ENCODE measurements around the gene DENND1A.

The DENND1A gene

GRCh38 chr9:123967323-123967722, 37.4 kb upstream of the DENND1A start:
- H3K79me1 ChIP-seq (replicated peaks; ENCODE audit: low read length, poor library complexity, severe bottlenecking) = no peaks in the 10 kb centered on the region
- H3K18ac ChIP-seq (ENCODE audit: low read depth in 1 of 2, low read length in 2 of 2) = no peak overlapping the region
- no peak overlapping the region for H3K4ac ChIP-seq (ENCODE audit: low read depth in 1 of 2, low read length in 2 of 2)
- peak overlapping the region in 1 of 2 experiments; percentile 11 for H3K14ac ChIP-seq (ENCODE audit: low read length in 2 of 2)
- no peak overlapping the region for H3K23ac ChIP-seq (ENCODE audit: low read length in 2 of 2)
- no peak overlapping the region for H2BK120ac ChIP-seq (ENCODE audit: low read depth, low read length)
- H3K4me2 ChIP-seq (ENCODE audit: low read length, poor library complexity, severe bottlenecking) = no peak overlapping the region
- no peak overlapping the region for H2BK15ac ChIP-seq (ENCODE audit: low read depth, poor library complexity, severe bottlenecking)
- no peaks in the 10 kb centered on the region for H3K4me1 ChIP-seq (ENCODE audit: control insufficient read depth, insufficient read depth, low read depth, low read length)
- H4K8ac ChIP-seq (ENCODE audit: low read length) = no peak overlapping the region
- no peak overlapping the region for H3K27ac ChIP-seq (ENCODE audit: low read length, poor library complexity, severe bottlenecking)
- no peak overlapping the region for H2BK12ac ChIP-seq (ENCODE audit: low read length in 2 of 2)
- H3K4me3 ChIP-seq (ENCODE audit: insufficient read depth in 1 of 2, low read depth in 1 of 2, low read length in 2 of 2) = no peak overlapping the region
- H3K36me3 ChIP-seq (ENCODE audit: control insufficient read depth in 1 of 2, insufficient read depth in 2 of 2, low read depth in 1 of 2, low read length in 2 of 2) = no peaks in the 10 kb centered on the region
- H2AK5ac ChIP-seq (ENCODE audit: low read length, severe bottlenecking) = no peak overlapping the region
- H4K91ac ChIP-seq (ENCODE audit: low read length) = no peak overlapping the region
- peaks cover 32 to 69% of the 10 kb centered on the region in 2 experiments for H3K27me3 ChIP-seq (ENCODE audit: control insufficient read depth in 1 of 2, insufficient read depth in 1 of 2, low read length in 2 of 2)
- H3K9ac ChIP-seq (ENCODE audit: low read length) = no peak overlapping the region
- no peak overlapping the region for H2AFZ ChIP-seq (ENCODE audit: low read depth, low read length)
- no peak overlapping the region for H2BK5ac ChIP-seq (ENCODE audit: low read depth, low read length, poor library complexity, severe bottlenecking)
- H3K9me3 ChIP-seq (ENCODE audit: control insufficient read depth, low read length) = peaks cover 2% of the 10 kb centered on the region
- no peak for DNase-seq

GRCh38 chr9:123965801-123966686, 36.1 kb upstream of the DENND1A start:
- H2BK15ac ChIP-seq (ENCODE audit: low read depth, poor library complexity, severe bottlenecking) = no peak overlapping the region
- H3K36me3 ChIP-seq (ENCODE audit: control insufficient read depth in 1 of 2, insufficient read depth in 2 of 2, low read depth in 1 of 2, low read length in 2 of 2) = no peaks in the 10 kb centered on the region
- no peak overlapping the region for H2AK5ac ChIP-seq (ENCODE audit: low read length, severe bottlenecking)
- no peak overlapping the region for H3K23ac ChIP-seq (ENCODE audit: low read length in 2 of 2)
- peaks cover 2% of the 10 kb centered on the region for H3K9me3 ChIP-seq (ENCODE audit: control insufficient read depth, low read length)
- H3K4me3 ChIP-seq (ENCODE audit: insufficient read depth in 1 of 2, low read depth in 1 of 2, low read length in 2 of 2) = no peak overlapping the region
- no peak overlapping the region for H2AFZ ChIP-seq (ENCODE audit: low read depth, low read length)
- DNase-seq = no peak
- 62% methylated on average over 8 of the region's 8 CpGs for WGBS
- H4K8ac ChIP-seq (ENCODE audit: low read length) = no peak overlapping the region
- no peaks in the 10 kb centered on the region for H3K79me1 ChIP-seq (replicated peaks; ENCODE audit: low read length, poor library complexity, severe bottlenecking)
- peaks cover 34 to 78% of the 10 kb centered on the region in 2 experiments for H3K27me3 ChIP-seq (ENCODE audit: control insufficient read depth in 1 of 2, insufficient read depth in 1 of 2, low read length in 2 of 2)
- H4K91ac ChIP-seq (ENCODE audit: low read length) = no peak overlapping the region
- H3K9ac ChIP-seq (ENCODE audit: low read length) = no peak overlapping the region
- H3K18ac ChIP-seq (ENCODE audit: low read depth in 1 of 2, low read length in 2 of 2) = no peak overlapping the region
- no peak overlapping the region for H2BK12ac ChIP-seq (ENCODE audit: low read length in 2 of 2)
- no peak overlapping the region for H3K4me2 ChIP-seq (ENCODE audit: low read length, poor library complexity, severe bottlenecking)
- H2BK5ac ChIP-seq (ENCODE audit: low read depth, low read length, poor library complexity, severe bottlenecking) = no peak overlapping the region
- H3K27ac ChIP-seq (ENCODE audit: low read length, poor library complexity, severe bottlenecking) = no peak overlapping the region
- no peak overlapping the region for H3K14ac ChIP-seq (ENCODE audit: low read length in 2 of 2)
- no peak overlapping the region for H3K4ac ChIP-seq (ENCODE audit: low read depth in 1 of 2, low read length in 2 of 2)
- H3K4me1 ChIP-seq (ENCODE audit: control insufficient read depth, insufficient read depth, low read depth, low read length) = no peaks in the 10 kb centered on the region
- no peak overlapping the region for H2BK120ac ChIP-seq (ENCODE audit: low read depth, low read length)

DNA sequence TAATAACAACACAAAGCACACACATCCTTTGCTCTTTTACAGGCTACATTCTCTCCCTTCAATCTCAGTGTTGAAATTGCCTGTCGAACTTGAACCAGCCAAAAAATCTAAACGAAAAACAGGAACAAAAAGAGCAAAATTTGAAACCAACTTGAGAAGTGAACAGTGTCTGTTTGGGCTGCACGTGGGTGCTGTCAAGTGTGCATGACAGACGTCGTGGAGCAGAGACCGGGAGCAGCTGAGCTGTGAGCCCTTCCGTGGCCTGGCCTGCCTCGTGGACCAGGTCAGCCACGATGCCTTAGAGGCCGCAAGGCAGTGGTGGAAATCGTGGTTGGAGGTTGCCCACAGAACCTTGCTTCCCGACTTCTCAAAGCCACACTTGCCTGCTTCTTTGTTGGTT, 34.8 kb upstream of the DENND1A start:
- Histone ChIP-seq H3K9ac (ENCODE audit: low read length) (no peak overlapping the region), H2AFZ (ENCODE audit: low read depth, low read length) (peak overlapping the region; percentile 67), H3K23ac (ENCODE audit: low read length in 2 of 2) (no peak overlapping the region), H3K36me3 (ENCODE audit: control insufficient read depth in 1 of 2, insufficient read depth in 2 of 2, low read depth in 1 of 2, low read length in 2 of 2) (no peaks in the 10 kb centered on the region), H4K8ac (ENCODE audit: low read length) (no peak overlapping the region), H4K91ac (ENCODE audit: low read length) (no peak overlapping the region), H3K4me3 (ENCODE audit: insufficient read depth in 1 of 2, low read depth in 1 of 2, low read length in 2 of 2) (no peak overlapping the region), H2AK5ac (ENCODE audit: low read length, severe bottlenecking) (no peak overlapping the region), H3K27ac (ENCODE audit: low read length, poor library complexity, severe bottlenecking) (no peak overlapping the region), H3K4me2 (ENCODE audit: low read length, poor library complexity, severe bottlenecking) (no peak overlapping the region), H3K18ac (ENCODE audit: low read depth in 1 of 2, low read length in 2 of 2) (no peak overlapping the region), H3K4me1 (ENCODE audit: control insufficient read depth, insufficient read depth, low read depth, low read length) (no peaks in the 10 kb centered on the region), H3K4ac (ENCODE audit: low read depth in 1 of 2, low read length in 2 of 2) (no peak overlapping the region), H2BK120ac (ENCODE audit: low read depth, low read length) (no peak overlapping the region), H3K14ac (ENCODE audit: low read length in 2 of 2) (peak overlapping the region in 1 of 2 experiments; percentile 72), H3K9me3 (ENCODE audit: control insufficient read depth, low read length) (peaks cover 2% of the 10 kb centered on the region), H3K27me3 (ENCODE audit: control insufficient read depth in 1 of 2, insufficient read depth in 1 of 2, low read length in 2 of 2) (peaks cover 38 to 73% of the 10 kb centered on the region in 2 experiments), H2BK5ac (ENCODE audit: low read depth, low read length, poor library complexity, severe bottlenecking) (no peak overlapping the region), H3K79me1 (replicated peaks; ENCODE audit: low read length, poor library complexity, severe bottlenecking) (no peaks in the 10 kb centered on the region), H2BK15ac (ENCODE audit: low read depth, poor library complexity, severe bottlenecking) (no peak overlapping the region), H2BK12ac (ENCODE audit: low read length in 2 of 2) (no peak overlapping the region)
- DNase-seq = no peak
- 83% methylated on average over 12 of the region's 12 CpGs for WGBS

DNA sequence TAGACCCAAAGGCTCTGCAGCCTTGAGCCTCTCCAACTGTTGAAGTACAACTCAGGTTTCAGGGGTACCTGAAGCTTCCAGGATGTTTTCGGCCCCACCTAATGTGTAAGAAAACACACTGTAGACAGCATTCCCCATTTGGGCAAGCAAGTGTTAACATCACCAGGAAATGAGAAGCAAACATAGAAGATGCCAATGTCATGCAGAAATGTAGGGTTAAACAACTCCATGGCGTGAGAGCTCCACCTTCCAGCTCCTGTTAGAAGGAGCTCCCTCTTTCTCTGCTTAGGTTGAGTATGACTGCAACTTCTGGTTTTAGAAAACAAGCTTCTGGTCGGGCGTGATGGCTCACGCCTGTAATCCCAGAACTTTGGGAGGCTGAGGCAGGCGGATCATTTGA, 31.0 kb upstream of the DENND1A start:
- no peak overlapping the region for H2BK120ac ChIP-seq (ENCODE audit: low read depth, low read length)
- H2BK12ac ChIP-seq (ENCODE audit: low read length in 2 of 2) = no peak overlapping the region
- no peak overlapping the region for H3K18ac ChIP-seq (ENCODE audit: low read depth in 1 of 2, low read length in 2 of 2)
- H2AK5ac ChIP-seq (ENCODE audit: low read length, severe bottlenecking) = no peak overlapping the region
- no peak overlapping the region for H3K4me3 ChIP-seq (ENCODE audit: insufficient read depth in 1 of 2, low read depth in 1 of 2, low read length in 2 of 2)
- H3K9ac ChIP-seq (ENCODE audit: low read length) = no peak overlapping the region
- peaks cover 7% of the 10 kb centered on the region for H3K9me3 ChIP-seq (ENCODE audit: control insufficient read depth, low read length)
- no peaks in the 10 kb centered on the region for H3K4me1 ChIP-seq (ENCODE audit: control insufficient read depth, insufficient read depth, low read depth, low read length)
- H3K4ac ChIP-seq (ENCODE audit: low read depth in 1 of 2, low read length in 2 of 2) = no peak overlapping the region
- no peak overlapping the region for H2BK5ac ChIP-seq (ENCODE audit: low read depth, low read length, poor library complexity, severe bottlenecking)
- DNase-seq = no peak
- H4K91ac ChIP-seq (ENCODE audit: low read length) = no peak overlapping the region
- WGBS = 65% methylated on average over 6 of the region's 6 CpGs
- H3K27ac ChIP-seq (ENCODE audit: low read length, poor library complexity, severe bottlenecking) = no peak overlapping the region
- H4K8ac ChIP-seq (ENCODE audit: low read length) = no peak overlapping the region
- H2AFZ ChIP-seq (ENCODE audit: low read depth, low read length) = no peak overlapping the region
- no peaks in the 10 kb centered on the region for H3K36me3 ChIP-seq (ENCODE audit: control insufficient read depth in 1 of 2, insufficient read depth in 2 of 2, low read depth in 1 of 2, low read length in 2 of 2)
- no peak overlapping the region for H3K23ac ChIP-seq (ENCODE audit: low read length in 2 of 2)
- no peaks in the 10 kb centered on the region for H3K79me1 ChIP-seq (replicated peaks; ENCODE audit: low read length, poor library complexity, severe bottlenecking)
- H3K4me2 ChIP-seq (ENCODE audit: low read length, poor library complexity, severe bottlenecking) = no peak overlapping the region
- no peak overlapping the region for H2BK15ac ChIP-seq (ENCODE audit: low read depth, poor library complexity, severe bottlenecking)
- peaks cover 50 to 63% of the 10 kb centered on the region in 2 experiments for H3K27me3 ChIP-seq (ENCODE audit: control insufficient read depth in 1 of 2, insufficient read depth in 1 of 2, low read length in 2 of 2)
- no peak overlapping the region for H3K14ac ChIP-seq (ENCODE audit: low read length in 2 of 2)
